K562 (cell line): Measurements from ENCODE around the gene ZNF48. TPM values are rescaled to one million over a fixed set of nuclear protein-coding genes. Genes with fewer than 3 reads are reported as not detected.
A peak's percentile ranks its signal among the peaks of the same experiment; 100 is the strongest.

Source experiments
- ATAC-seq: fragments of 200-7000 bp; cut with Tn5 transposase; 3 replicates; pipeline ENCODE4 v1.9.1; 2020; ENCODE audit warnings: moderate library complexity
- BruUV-seq: library from RNA; stranded (reverse); fragments of 400-500 nt; replicated peaks from 2 replicates; lab custom pipeline; 2021; lab: Mats Ljungman, UMichigan
- CTCF ChIA-PET: fragments of 300-600 bp; formaldehyde crosslinking; extraction: SDS; loops from one replicate; lab custom pipeline; 2021; ENCODE audit warnings: low intra/inter-chr PET ratio; lab: Yijun Ruan, JAX
- POLR2A ChIA-PET: fragments of 300-600, 350-650 bp; sonication (Branson Sonifier 250); formaldehyde crosslinking; extraction: SDS; loops from one replicate; lab custom pipeline; 2021; ENCODE audit warnings: antibody characterized with exemption, inconsistent platforms; lab: Yijun Ruan, JAX
- DNase-seq, 4 experiments: peaks; one replicate each; pipeline versions ENCODE4 v3.0.0 to v3.0.0-alpha.2; 2011 to 2018; ENCODE audit warnings: low spot score in 3 of 4, mixed read lengths in 3 of 4; ENCODE audit errors: extremely low read depth in 1 of 4
- FAIRE-seq: peaks from 2 replicates; lab custom pipeline; 2011; peaks lifted over from hg19 to GRCh38; lab: Jason Lieb, UNC
- H2AFZ ChIP-seq: 2 replicates; pipeline ENCODE4 v1.6.0; 2011; ENCODE audit warnings: low read depth, low read length, control low read depth, inconsistent platforms
- H3K27ac ChIP-seq: fragments of 200-600 bp; 3 replicates; pipeline ENCODE4 v1.8.0; 2011; ENCODE audit warnings: low read depth, mild to moderate bottlenecking, control low read depth, inconsistent platforms, low read length, moderate library complexity, mixed read lengths; ENCODE audit errors: extremely low read depth
- H3K27me3 ChIP-seq, 2 experiments: fragments of 300-600 bp in 1 of 2; 2 replicates in 1 of 2; 3 replicates in 1 of 2; pipeline versions ENCODE4 v1.6.0 to v1.8.0; 2011; ENCODE audit warnings: inconsistent platforms in 2 of 2, low read length in 2 of 2, mild to moderate bottlenecking in 1 of 2, mixed read lengths in 1 of 2, moderate library complexity in 1 of 2; ENCODE audit not compliant: control insufficient read depth in 2 of 2, insufficient read depth in 2 of 2
- H3K36me3 ChIP-seq: fragments of 300-600 bp; 3 replicates; pipeline ENCODE4 v1.8.0; 2011; ENCODE audit warnings: mild to moderate bottlenecking, low read length, inconsistent platforms; ENCODE audit not compliant: control insufficient read depth, insufficient read depth
- H3K4me1 ChIP-seq, 2 experiments: fragments of 200-600 bp in 1 of 2; replicated peaks in 1 of 2; 2 replicates in 1 of 2; 3 replicates in 1 of 2; pipeline versions ENCODE4 v1.5.1 to v1.8.0; 2011; ENCODE audit warnings: inconsistent platforms in 2 of 2, low read length in 2 of 2, mild to moderate bottlenecking in 1 of 2, mixed read lengths in 1 of 2, moderate library complexity in 1 of 2; ENCODE audit not compliant: control insufficient read depth in 2 of 2, insufficient read depth in 2 of 2
- H3K4me2 ChIP-seq: 2 replicates; pipeline ENCODE4 v1.6.1; 2011; ENCODE audit warnings: low read length, control low read depth, inconsistent platforms, mixed read lengths; ENCODE audit not compliant: insufficient read depth
- H3K4me3 ChIP-seq: fragments of 200-600 bp; sonication (generic), shearing (Covaris generic); 2 replicates; pipeline ENCODE4 v1.5.1; 2016; ENCODE audit warnings: control low read depth, inconsistent platforms
- H3K79me2 ChIP-seq: fragments of 200-600 bp; 3 replicates; pipeline ENCODE4 v1.8.0; 2011; ENCODE audit warnings: low read length, inconsistent platforms; ENCODE audit not compliant: control insufficient read depth, insufficient read depth
- H3K9ac ChIP-seq, 2 experiments: 2 replicates each; pipeline versions ENCODE4 v1.6.0 to v1.6.1; 2011; ENCODE audit warnings: low read depth in 2 of 2, low read length in 2 of 2, control low read depth in 1 of 2, inconsistent platforms in 1 of 2, mild to moderate bottlenecking in 1 of 2, mixed read lengths in 1 of 2; ENCODE audit not compliant: insufficient read depth in 1 of 2
- H3K9me1 ChIP-seq: one replicate; pipeline ENCODE4 v1.6.0; 2011; ENCODE audit warnings: inconsistent platforms, mild to moderate bottlenecking, low read length, moderate library complexity; ENCODE audit not compliant: control insufficient read depth, insufficient read depth
- H3K9me3 ChIP-seq: replicated peaks from 2 replicates; pipeline ENCODE4 v1.5.1; 2011; ENCODE audit warnings: low read depth, low read length, inconsistent platforms; ENCODE audit not compliant: control insufficient read depth, insufficient read depth
- H4K20me1 ChIP-seq: replicated peaks from 2 replicates; pipeline ENCODE4 v1.6.1; 2011; ENCODE audit warnings: low read length, inconsistent platforms, mixed read lengths; ENCODE audit not compliant: control insufficient read depth, insufficient read depth
- BRD4 ChIP-seq: fragments of 200-600 bp; sonication (generic); IDR thresholded peaks from 2 replicates; pipeline ENCODE4 v1.6.1; 2017; ENCODE audit warnings: inconsistent platforms
- GMEB1 ChIP-seq: fragments of 250-450 bp; sonication (Bioruptor Pico); IDR thresholded peaks from 2 replicates; pipeline ENCODE4 v1.4.0; 2020; ENCODE audit warnings: mild to moderate bottlenecking
- NFATC3 ChIP-seq: fragments of 450-650 bp; IDR thresholded peaks from 2 replicates; pipeline ENCODE4 v1.6.1; 2017; ENCODE audit warnings: mild to moderate bottlenecking
- PHF8 ChIP-seq: fragments of 200-600 bp; sonication (generic); IDR thresholded peaks from 2 replicates; pipeline ENCODE4 v1.6.1; 2012; ENCODE audit warnings: mixed run types, mild to moderate bottlenecking, inconsistent platforms, low read length, moderate library complexity, borderline replicate concordance
- RBM34 ChIP-seq: fragments of 200-400 bp; formaldehyde crosslinking; IDR thresholded peaks from 2 replicates; pipeline ENCODE4 v1.6.1; 2018; ENCODE audit warnings: low read length, borderline replicate concordance; ENCODE audit not compliant: insufficient read depth
- TEAD1 ChIP-seq, 2 experiments: fragments of 450-650 bp in 1 of 2; sonication (generic) in 1 of 2; formaldehyde crosslinking; IDR thresholded peaks; 2 replicates each; pipeline versions ENCODE4 v1.4.0 to v1.8.0; 2020 to 2022; ENCODE audit warnings: mild to moderate bottlenecking in 2 of 2, missing genetic modification reagents in 1 of 2
- WGBS: fragments of 100-300 bp; shearing (Covaris generic); methylation state at CpG from one replicate; pipeline ENCODE4 v1.1.6; 2016; ENCODE audit warnings: low coverage, mixed read lengths; ENCODE audit not compliant: insufficient coverage; ENCODE audit errors: missing lambda C conversion rate; 5-methylcytosine and 5-hydroxymethylcytosine counted together
- in situ Hi-C: fragments of 300-500 bp; cut with MboI; formaldehyde crosslinking; loops from 4 replicates; pipeline ENCODE4 v1.15.0; 2018; ENCODE audit warnings: inconsistent platforms, mixed read lengths
- intact Hi-C: fragments of 100-400 bp; cut with micrococcal nuclease; formaldehyde crosslinking; loops from 2 replicates; pipeline ENCODE4 v1.14.2; 2022
- polyA plus RNA-seq, 8 experiments: library from polyadenylated mRNA; depleted of rRNA in 4 of 8; stranded (reverse) in 5 of 8; unstranded in 3 of 8; fragments of >200 nt; fragmentation: Nextera tagmentation in 2 of 8; fragmentation: Illumina TruSeq in 1 of 8; extraction: Ambion mirVana in 2 of 8; extraction: Trizol in 1 of 8; gene quantifications; 2 replicates each; pipeline versions ENCODE4 v1.2.1 to v1.2.3, GENCODE V29; 2011 to 2014; ENCODE audit warnings: inconsistent platforms in 1 of 8, missing spikeins in 1 of 8
- total RNA-seq, 7 experiments: library from RNA; depleted of rRNA in 6 of 7; stranded (reverse); fragments of >200 nt in 6 of 7; fragmentation: Illumina TruSeq in 2 of 7; extraction: Trizol in 2 of 7; gene quantifications; 2 replicates each; pipeline versions ENCODE4 v1.2.1 to v1.2.3, GENCODE V29; 2011 to 2021; ENCODE audit warnings: low replicate concordance in 1 of 7
- TF ChIP-seq, protein P1 (sequence below), 2 experiments: fragments of 450-650 bp; IDR thresholded peaks; 2 replicates each; pipeline ENCODE4 v1.6.1; 2016

ZNF48 gene
- total and polyA plus RNA-seq, 9 of the 15 experiments (the other 6 are each of a cell fraction or from before 2014, with no cell fraction given): 0.38 to 11.6 (median 4.7) TPM

GRCh38 chr16:30374538-30374937, 20.7 kb upstream of the ZNF48 start, which contains the start of gene MYL11:
MYL11 (plus strand) TSS chr16:30374802; CDS start chr16:30374858, 56 bp downstream.
- H4K20me1 ChIP-seq: no peaks in the 10 kb centered on the region; the same call in 1 of the 2 replicates
- H3K27ac ChIP-seq: no peak within 1 kb of the TSS
- ChIA-PET POLR2A (no interaction called here), CTCF (no interaction called here)
- H3K27me3 ChIP-seq: no peaks in the 10 kb centered on the region
- peaks cover 32 to 59% of the 10 kb centered on the region in 2 experiments for H3K4me1 ChIP-seq
- peak within 1 kb of the TSS in 1 of 2 experiments; percentile 38; a peak in 2 of 4 replicates for H3K9ac ChIP-seq
- TF ChIP-seq TEAD1 (CRISPR knock-in tag; IDR thresholded peaks at IDR 0.05): no peak
- TF ChIP-seq, protein P1, sequence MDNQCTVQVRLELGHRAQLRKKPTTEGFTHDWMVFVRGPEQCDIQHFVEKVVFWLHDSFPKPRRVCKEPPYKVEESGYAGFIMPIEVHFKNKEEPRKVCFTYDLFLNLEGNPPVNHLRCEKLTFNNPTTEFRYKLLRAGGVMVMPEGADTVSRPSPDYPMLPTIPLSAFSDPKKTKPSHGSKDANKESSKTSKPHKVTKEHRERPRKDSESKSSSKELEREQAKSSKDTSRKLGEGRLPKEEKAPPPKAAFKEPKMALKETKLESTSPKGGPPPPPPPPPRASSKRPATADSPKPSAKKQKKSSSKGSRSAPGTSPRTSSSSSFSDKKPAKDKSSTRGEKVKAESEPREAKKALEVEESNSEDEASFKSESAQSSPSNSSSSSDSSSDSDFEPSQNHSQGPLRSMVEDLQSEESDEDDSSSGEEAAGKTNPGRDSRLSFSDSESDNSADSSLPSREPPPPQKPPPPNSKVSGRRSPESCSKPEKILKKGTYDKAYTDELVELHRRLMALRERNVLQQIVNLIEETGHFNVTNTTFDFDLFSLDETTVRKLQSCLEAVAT (IDR thresholded peaks at IDR 0.05): no peak
- TF ChIP-seq BRD4: no peak
- no peak for TF ChIP-seq NFATC3
- TF ChIP-seq RBM34: no peak
- no peak for TF ChIP-seq GMEB1 (CRISPR knock-in tag)
- no peak for TF ChIP-seq PHF8
- H3K36me3 ChIP-seq: no peaks in the 10 kb centered on the region
- 85% methylated on average over 6 of the region's 6 CpGs for whole genome bisulfite sequencing
- FAIRE-seq (no peak), ATAC-seq (no peak), DNase-seq (no peak)
- H3K79me2 ChIP-seq: peaks cover 13% of the 10 kb centered on the region
- H3K9me1 ChIP-seq: no peaks in the 10 kb centered on the region
- intact Hi-C loops: loop anchor here (5.0 to 10.0 kb wide), 2 partner anchors 33 to 310 kb away; partner anchors contain the start of genes ALDOA and ZNF771
- no peak within 1 kb of the TSS for H2AFZ ChIP-seq
- no TSS peak for BruUV-seq
- no peak within 1 kb of the TSS for H3K4me2 ChIP-seq
- H3K4me3 ChIP-seq: no peak within 1 kb of the TSS
- H3K9me3 ChIP-seq: no peaks in the 10 kb centered on the region
- in situ Hi-C loops: loop anchor here (25.0 kb wide), 1 partner anchor 912 kb away; the partner anchor contains the start of genes BOLA2, SLX1B and SULT1A4
